Activated T-cell treated with anti-CD3 and anti-CD28 coated beads for 24 hours (primary cell): ENCODE measurements around the gene RTN4.

Source experiments
- DNase-seq: peaks from one replicate; pipeline ENCODE4 v3.0.0-alpha.2; 2020; ENCODE audit warnings: low read depth

RTN4 gene

GRCh38 chr2:54969295-54969939 is 80.8 kb downstream of the RTN4 start:
- no peak for DNase-seq

- DNase-seq: no peak
Observed at GRCh38 chr2:54968561-54969218, 81.6 kb downstream of the RTN4 start.

- no peak for DNase-seq
Observed at GRCh38 chr2:54967759-54968365, 82.4 kb downstream of the RTN4 start.

DNA sequence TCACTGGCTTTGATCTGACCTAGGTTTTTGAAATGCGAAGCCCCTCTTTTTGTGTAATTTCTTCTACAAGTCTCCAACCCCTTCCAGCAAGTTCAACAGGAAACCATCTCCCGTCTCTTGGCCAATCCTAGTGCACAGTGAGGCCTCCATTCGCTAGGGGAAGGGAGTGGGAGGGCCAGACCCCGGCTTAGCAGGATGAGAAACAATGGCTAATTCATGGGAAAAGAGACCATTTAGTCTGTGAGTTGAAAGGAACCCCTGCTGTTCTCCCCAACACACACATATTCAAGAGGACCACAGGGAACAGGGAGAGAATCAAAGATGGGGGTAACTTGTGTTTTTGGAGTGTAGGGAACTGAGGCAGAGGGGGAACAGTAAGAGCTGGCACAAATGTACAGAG is 83.0 kb downstream of the RTN4 start:
- no peak for DNase-seq

- no peak for DNase-seq
Observed at GRCh38 chr2:54966837-54967236, 83.4 kb downstream of the RTN4 start.

GRCh38 chr2:54966165-54966832 is 84.0 kb downstream of the RTN4 start:
- no peak for DNase-seq

DNA sequence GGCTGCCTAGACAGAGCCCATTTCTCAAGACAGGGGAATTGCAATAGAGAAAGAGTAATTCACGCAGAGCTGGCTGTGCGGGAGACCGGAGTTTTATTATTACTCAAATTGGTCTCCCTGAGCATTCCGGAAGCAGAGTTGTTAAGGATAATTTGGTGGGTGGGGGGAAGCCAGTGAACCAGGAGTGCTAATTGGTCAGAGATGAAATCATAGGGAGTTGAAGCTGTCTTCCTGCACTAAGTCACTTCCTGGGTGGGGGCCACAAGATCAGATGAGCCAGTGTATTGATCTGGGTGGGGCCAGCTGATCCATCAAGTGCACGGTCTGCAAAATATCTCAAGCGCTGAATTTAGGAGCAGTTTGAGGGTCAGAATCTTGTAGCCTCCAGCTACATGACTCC is 84.8 kb downstream of the RTN4 start:
- DNase-seq: no peak

GRCh38 chr2:54964816-54965215 is 85.4 kb downstream of the RTN4 start:
- DNase-seq: no peak

- DNase-seq: no peak
Observed at GRCh38 chr2:54964271-54964670, 86.0 kb downstream of the RTN4 start.

DNA sequence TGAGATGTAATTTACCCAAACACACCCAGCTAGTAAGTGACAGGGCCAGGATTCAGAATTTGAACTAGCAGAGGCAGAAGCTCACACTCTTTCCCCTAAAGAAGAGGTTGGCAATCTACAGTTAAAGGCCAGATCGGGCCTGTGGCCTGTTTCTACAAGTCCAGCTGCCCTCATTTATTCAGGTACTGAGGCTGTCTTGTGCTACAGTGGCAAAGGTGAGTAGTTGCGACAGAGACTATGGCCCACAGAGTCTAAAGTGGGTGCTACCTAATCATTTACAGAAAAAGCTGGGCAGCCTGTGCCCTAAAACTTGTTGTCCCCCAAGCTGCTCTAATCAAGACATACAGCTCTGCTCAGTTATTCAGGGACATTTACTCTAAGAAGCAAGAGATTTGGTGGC is 86.8 kb downstream of the RTN4 start:
- no peak for DNase-seq

DNA sequence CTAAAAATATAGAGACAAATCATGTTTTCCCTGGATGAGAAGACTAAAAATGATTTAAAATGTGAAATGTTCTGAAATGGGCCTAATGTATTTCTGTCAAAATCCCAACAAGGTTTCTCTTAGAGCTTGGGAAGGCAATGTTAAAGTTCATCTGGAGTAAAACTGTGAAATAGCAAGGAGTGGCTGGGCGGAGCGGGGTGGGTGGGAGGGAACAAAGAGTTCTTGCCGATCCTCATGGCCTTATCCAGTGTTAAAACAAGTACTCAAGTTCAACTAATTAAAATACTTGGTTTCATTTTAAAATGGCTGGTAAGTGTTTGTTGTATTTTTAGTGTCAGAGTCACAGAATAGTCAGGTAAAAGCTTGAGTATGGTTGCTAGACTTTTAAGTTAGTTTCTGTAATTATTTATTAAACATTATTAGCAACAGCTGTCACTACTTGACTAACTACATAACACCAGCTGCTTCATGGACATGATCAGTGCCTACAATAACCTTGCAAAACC is 87.3 kb downstream of the RTN4 start:
- DNase-seq: no peak

DNA sequence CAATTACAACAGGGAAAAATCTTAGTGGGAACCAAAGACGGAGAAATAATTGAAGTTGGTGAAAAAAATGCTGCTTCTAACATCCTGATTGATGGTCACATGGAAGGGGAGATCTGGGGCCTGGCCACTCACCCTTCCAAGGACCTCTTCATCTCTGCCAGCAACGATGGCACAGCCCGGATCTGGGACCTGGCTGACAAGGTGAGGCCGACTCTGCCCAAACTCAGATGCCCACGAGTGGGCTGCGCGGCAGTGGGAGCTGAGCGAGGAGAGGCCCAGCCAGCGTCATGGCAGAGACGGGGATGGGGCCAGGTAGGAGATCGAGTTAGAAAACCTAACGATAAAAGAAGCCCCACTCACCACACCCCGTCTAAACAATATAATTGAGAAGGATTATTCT is 87.7 kb downstream of the RTN4 start:
- no peak for DNase-seq

DNA sequence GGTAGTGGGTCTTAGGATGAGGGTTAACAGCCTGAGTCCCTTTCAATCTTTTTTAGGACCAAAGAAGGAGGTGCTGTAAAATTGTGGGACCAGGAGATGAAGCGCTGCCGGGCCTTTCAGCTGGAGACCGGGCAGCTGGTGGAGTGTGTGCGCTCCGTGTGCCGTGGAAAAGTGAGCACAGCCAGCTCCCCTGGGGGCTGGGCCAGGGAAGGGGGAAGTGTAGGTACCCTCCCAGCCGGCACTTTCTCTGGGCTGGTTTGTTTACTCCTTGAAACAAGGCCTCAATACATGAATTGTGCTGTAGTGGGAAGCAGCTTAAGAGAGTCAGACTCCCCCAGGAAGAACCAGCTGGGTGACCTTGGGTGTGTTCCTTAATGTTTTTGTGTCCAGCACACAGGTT is 90.1 kb downstream of the RTN4 start:
- no peak for DNase-seq

DNA sequence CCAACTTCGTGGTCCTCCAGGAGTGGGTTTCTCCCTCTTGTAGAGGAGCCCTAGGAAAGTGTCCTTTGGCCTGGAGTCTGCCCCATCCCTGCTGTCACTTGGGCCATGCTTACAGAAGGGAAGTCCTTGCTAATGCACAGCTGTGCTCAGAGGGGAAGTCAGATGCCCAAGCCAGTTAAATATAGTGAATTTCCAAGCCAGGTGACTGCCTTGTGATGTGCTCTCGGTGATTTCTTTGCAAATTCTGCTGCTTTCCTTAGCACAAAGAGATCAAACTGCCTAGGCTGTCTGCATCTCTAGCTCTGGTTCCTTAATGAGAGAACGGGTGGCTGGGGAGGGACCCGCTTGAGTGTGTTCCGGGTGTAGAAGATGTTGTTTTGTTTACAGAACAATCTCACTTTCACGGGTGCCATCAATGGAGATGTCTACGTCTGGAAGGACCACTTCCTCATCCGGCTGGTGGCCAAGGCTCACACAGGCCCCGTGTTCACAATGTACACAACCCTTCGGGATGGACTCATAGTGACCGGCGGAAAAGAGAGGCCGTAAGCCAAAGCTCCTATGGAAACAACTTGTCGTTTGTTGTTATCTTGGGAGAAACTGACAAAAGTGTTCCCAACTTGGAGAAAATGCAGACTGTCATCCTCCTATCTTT is 91.4 kb downstream of the RTN4 start:
- DNase-seq: no peak

DNA sequence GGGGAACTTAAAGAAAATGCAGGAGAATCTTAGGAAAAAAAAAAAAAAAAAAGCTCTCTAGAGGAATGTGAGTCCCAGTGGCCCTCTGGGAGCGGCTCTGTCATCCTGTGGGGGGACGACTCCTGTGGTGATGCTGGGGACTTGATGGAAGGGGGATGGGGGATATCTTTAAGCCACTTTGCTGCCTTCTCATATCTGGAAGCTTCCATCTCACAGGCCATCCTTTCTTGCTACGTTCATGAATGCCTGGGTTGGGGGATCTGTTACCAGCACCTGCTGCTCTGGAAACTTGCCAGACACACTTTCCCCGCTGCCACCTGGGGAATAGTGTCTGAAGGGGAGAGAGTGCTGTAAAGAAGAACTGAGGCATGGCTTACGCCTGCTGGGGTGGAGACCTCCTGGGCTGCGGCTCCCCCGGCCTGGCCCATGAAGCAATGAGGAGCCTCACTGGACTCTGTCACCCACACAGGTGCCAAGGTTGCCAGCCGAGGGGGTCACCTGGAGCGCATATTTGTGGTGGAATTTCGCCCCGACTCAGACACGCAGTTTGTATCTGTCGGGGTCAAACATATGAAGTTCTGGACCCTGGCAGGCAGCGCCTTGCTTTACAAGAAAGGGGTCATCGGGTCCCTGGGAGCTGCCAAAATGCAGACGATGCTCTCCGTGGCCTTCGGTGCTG is 92.8 kb downstream of the RTN4 start:
- DNase-seq: no peak

GRCh38 chr2:54956111-54956627 is 94.1 kb downstream of the RTN4 start:
- DNase-seq: no peak

- no peak for DNase-seq
Observed at GRCh38 chr2:54955358-54956110, 94.7 kb downstream of the RTN4 start.

DNA sequence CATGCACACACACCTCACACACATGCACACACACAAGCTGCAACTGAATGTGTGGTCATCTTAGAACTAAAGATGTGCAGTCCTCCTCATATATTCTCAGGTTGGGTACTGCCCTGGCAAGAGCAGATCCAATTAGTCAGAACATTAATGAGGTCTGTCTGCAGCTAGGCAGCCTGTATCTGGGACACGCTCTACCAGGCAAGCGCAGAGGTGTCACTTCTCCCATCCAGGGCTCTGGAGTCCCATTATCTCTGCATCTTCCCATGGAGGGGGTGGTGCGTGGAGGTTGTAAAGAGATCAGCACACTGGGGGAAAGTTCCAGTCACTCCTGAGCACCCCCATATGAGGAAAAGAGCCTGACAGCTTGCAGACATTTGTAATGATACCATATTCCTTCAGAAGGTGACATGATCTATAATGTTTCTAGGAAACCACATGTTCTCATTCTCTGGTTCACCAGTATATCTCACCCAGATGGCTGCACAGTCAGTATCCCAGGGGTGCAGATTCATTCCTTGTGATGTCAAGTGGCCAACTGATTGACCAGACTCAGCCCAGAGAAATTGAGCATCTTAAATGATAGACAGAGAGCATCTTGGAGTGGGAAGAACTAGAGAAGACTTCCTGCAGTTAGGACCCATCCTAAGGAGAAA is 95.4 kb downstream of the RTN4 start:
- no peak for DNase-seq

DNA sequence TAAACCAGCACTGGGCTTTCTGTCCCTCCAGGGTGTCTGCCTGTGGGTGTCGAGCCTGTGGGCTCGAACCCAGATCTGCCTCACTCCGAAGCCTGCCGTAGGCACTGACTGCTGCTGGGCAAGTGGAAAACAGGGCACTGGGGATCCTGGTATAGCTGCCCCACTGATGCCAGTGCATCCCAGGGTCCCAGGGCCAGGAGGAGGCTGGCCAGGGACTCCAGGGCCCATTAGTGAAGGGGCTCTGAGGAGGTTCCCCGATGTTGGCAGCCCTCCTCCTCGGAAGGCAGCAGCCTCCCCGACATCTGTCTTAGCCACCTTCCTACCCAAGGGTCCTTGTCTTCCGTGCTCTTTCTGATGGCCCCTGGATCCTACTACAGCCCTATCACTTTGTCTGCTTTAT is 96.1 kb downstream of the RTN4 start:
- DNase-seq: no peak

DNA sequence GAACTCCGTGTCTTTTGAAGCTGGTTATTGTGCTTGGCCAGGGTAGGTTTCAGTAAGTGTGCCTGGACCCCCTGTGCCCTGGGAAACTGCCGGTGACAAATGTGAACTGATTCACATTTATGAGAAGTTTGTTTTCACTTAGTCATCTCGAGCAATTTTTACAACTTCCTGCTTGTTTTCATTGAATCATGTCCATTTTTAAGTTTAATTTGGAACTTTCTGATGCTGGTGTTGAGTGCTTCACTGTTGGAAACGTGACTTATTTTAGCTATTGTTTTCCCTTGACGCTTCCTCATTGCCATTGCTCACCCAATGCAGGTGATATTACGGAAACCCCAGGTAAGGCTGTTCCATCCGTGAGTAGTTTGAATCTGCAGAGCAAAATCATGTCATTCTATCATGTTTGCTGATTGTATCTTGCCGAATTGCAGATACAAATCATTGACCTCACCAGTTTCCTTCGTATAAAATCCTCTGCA is 97.2 kb downstream of the RTN4 start:
- DNase-seq: no peak
